Inflammatory macrophage treated with lipopolysaccharide for 1 hour (primary cell): ENCODE measurements around the gene HOXC12.

Source experiments
- DNase-seq, 2 donors: peaks; one replicate each; pipeline ENCODE4 v3.0.0-alpha.2; 2020 to 2022

HOXC12 gene

GRCh38 chr12:53954694-53955035, at the start of gene HOXC12:
Gene HOXC12 (plus strand): TSS chr12:53954903. CDS start chr12:53954930, 27 bp downstream.
- no peak for DNase-seq

GRCh38 chr12:53907103-53907502, 47.6 kb upstream of the HOXC12 start:
- no peak for DNase-seq

GRCh38 chr12:53916788-53917655, 37.7 kb upstream of the HOXC12 start:
- no peak for DNase-seq

GRCh38 chr12:53924521-53925405, 29.9 kb upstream of the HOXC12 start:
- no peak for DNase-seq

- DNase-seq = no peak
Measured at GRCh38 chr12:53927220-53928029, 27.3 kb upstream of the HOXC12 start.

- DNase-seq = no peak
Measured at GRCh38 chr12:53928054-53928835, 26.5 kb upstream of the HOXC12 start.

- DNase-seq = no peak
Measured at GRCh38 chr12:53929527-53929926, 25.2 kb upstream of the HOXC12 start.

GRCh38 chr12:53930591-53931255, 24.0 kb upstream of the HOXC12 start:
- DNase-seq = no peak

GRCh38 chr12:53931844-53932581, 22.7 kb upstream of the HOXC12 start:
- no peak for DNase-seq

- no peak for DNase-seq
Measured at GRCh38 chr12:53932915-53933314, 21.8 kb upstream of the HOXC12 start.

- no peak for DNase-seq
Measured at GRCh38 chr12:53935383-53936341, 19.0 kb upstream of the HOXC12 start.

- no peak for DNase-seq
Measured at GRCh38 chr12:53937099-53937498, 17.6 kb upstream of the HOXC12 start.

GRCh38 chr12:53937596-53938325, 16.9 kb upstream of the HOXC12 start:
- DNase-seq = no peak

GRCh38 chr12:53938326-53939140, 16.2 kb upstream of the HOXC12 start, which contains the start of gene HOXC13:
Gene HOXC13 (plus strand): TSS chr12:53938831. CDS start chr12:53938907, 76 bp downstream.
- DNase-seq = no peak

GRCh38 chr12:53939141-53940108, 15.3 kb upstream of the HOXC12 start:
- no peak for DNase-seq

GRCh38 chr12:53940443-53941014, 14.2 kb upstream of the HOXC12 start:
- DNase-seq = no peak
